Retinal pigment epithelial cell (primary cell): Measurements from ENCODE around the gene ACOT7.

Experiments used
- DNase-seq: peaks from one replicate; pipeline ENCODE4 v3.0.0-alpha.2; 2010; ENCODE audit warnings: low read depth
- H3K4me3 ChIP-seq: 2 replicates; pipeline ENCODE4 v1.5.1; 2011; ENCODE audit warnings: mild to moderate bottlenecking, low read length, control low read depth, moderate library complexity
- TF ChIP-seq, protein P1 (sequence below): conservative IDR thresholded peaks from 2 replicates; pipeline ENCODE4 v1.5.1; 2011; ENCODE audit warnings: low read depth, low read length, control low read depth, inconsistent platforms

The ACOT7 gene

GRCh38 chr1:6414881-6415626 is 21.5 kb upstream of the ACOT7 start:
- DNase-seq, result no peak

GRCh38 chr1:6414443-6414844 is 20.9 kb upstream of the ACOT7 start:
- DNase-seq, result no peak
- TF ChIP-seq, protein P1, sequence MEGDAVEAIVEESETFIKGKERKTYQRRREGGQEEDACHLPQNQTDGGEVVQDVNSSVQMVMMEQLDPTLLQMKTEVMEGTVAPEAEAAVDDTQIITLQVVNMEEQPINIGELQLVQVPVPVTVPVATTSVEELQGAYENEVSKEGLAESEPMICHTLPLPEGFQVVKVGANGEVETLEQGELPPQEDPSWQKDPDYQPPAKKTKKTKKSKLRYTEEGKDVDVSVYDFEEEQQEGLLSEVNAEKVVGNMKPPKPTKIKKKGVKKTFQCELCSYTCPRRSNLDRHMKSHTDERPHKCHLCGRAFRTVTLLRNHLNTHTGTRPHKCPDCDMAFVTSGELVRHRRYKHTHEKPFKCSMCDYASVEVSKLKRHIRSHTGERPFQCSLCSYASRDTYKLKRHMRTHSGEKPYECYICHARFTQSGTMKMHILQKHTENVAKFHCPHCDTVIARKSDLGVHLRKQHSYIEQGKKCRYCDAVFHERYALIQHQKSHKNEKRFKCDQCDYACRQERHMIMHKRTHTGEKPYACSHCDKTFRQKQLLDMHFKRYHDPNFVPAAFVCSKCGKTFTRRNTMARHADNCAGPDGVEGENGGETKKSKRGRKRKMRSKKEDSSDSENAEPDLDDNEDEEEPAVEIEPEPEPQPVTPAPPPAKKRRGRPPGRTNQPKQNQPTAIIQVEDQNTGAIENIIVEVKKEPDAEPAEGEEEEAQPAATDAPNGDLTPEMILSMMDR, result peak; percentile 74
- H3K4me3 ChIP-seq, result no peak overlapping the region

More at GRCh38 chr1:6414881-6415626, 21.5 kb upstream of the ACOT7 start:
- no peak overlapping the region for H3K4me3 ChIP-seq
- TF ChIP-seq, protein P1, result no peak

DNA sequence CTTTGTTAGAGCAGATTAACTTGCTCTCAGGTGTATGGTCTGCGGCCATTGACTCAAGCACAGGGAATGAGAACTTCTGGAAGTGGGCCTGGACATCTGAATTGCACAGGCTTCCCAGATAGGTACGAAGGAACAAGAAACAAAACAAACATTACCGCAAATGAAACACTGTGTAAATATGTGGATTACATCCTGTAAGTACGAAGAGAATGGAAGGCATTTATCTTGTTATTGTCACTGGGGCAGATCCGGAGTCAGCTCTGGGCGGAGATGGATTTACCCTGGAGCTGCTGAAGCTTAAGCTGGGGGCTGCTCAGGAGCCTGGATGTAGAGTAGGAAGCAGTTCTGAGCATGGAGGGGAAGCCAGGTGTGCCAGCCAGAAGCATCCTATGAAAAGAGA is 19.3 kb upstream of the ACOT7 start:
- TF ChIP-seq, protein P1, result no peak
- H3K4me3 ChIP-seq, result no peak overlapping the region
- no peak for DNase-seq

DNA sequence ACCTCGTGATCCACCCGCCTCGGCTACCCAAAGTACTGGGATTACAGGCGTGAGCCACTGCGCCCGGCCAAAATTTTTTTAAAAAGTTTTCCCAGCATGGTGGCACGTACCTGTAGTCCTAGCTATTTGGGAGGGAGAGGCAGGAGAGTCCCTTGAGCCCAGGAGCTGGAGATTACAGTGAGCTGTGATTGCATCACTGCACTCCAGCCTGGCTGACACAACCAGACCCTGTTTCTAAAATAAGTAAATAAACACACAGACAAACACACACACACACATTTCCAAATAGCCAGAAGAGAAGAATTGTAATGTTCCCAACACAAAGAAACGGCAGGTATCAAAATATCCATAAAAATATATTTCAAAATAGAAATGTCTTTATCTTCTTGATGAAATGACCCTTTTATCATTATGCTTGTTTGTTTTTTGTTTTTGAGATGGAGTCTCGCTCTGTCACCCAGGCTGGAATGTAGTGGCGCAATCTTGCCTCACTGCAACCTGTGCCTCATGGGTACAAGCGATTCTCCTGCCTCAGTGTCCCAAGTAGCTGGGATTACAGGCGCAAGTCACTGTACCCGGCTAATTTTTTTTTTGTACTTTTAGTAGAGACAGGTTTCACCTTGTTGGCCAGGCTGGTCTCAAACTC is 16.8 kb upstream of the ACOT7 start:
- H3K4me3 ChIP-seq, result no peak overlapping the region
- no peak for DNase-seq
- TF ChIP-seq, protein P1, result no peak

GRCh38 chr1:6409733-6410132 is 16.2 kb upstream of the ACOT7 start:
- TF ChIP-seq, protein P1, result no peak
- no peak overlapping the region for H3K4me3 ChIP-seq
- DNase-seq, result no peak

DNA sequence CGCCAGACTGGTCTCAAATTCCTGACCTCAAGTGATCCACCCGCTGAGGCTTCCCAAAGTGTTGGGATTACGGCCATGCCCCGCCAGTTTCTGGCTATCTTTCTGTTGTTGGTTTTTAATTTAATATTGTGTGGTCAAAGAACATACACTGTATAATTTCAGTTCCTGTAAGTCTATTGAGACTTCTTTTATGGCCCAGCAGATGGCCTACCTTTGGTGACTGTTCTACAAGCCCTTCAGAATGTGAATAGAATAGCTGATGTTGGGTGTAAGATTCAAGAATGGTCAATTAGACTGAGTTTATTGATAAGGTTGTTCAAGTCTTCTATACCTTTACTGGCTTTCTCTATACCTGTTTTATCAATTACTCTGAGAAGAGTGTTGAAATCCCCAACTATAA is 15.5 kb upstream of the ACOT7 start:
- TF ChIP-seq, protein P1, result no peak
- DNase-seq, result no peak
- H3K4me3 ChIP-seq, result no peak overlapping the region

DNA sequence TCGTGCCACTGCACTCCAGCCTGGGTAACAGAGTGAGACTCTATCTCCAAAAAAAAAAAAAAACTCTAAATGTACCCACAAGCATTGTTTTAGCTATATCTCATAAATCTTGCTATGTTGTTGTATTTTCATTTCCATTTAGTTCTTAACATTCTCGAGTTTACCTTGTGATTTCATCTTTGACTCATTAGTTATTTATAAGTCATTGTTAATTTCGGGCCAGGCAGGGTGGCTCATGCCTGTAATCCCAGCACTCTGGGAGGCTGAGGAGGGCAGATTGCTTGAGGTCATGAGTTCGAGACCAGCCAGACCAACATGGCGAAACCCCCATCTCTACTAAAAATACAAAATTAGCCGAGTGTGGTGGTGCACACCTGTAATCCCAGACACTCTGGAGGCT is 14.5 kb upstream of the ACOT7 start:
- TF ChIP-seq, protein P1, result no peak
- no peak for DNase-seq
- no peak overlapping the region for H3K4me3 ChIP-seq
